HFF-Myc (cell line): ENCODE results near the gene CBARP.

Experiments
- DNase-seq: peaks from one replicate; pipeline ENCODE4 v3.0.0-alpha.2; 2011; ENCODE audit warnings: low read depth; ENCODE audit errors: extremely low read depth
- H3K4me3 ChIP-seq: replicated peaks from 2 replicates; pipeline ENCODE4 v1.5.1; 2011; ENCODE audit warnings: low read depth, mild to moderate bottlenecking, control low read depth, low read length
- TF ChIP-seq, protein P1 (sequence below): IDR thresholded peaks from 2 replicates; pipeline ENCODE4 v1.5.1; 2012; ENCODE audit warnings: mild to moderate bottlenecking, low read depth, low read length, control low read depth; ENCODE audit errors: missing control alignments

Gene CBARP

GRCh38 chr19:1258163-1258492, 20.3 kb upstream of the CBARP start:
- no peak for DNase-seq
- TF ChIP-seq, protein P1, sequence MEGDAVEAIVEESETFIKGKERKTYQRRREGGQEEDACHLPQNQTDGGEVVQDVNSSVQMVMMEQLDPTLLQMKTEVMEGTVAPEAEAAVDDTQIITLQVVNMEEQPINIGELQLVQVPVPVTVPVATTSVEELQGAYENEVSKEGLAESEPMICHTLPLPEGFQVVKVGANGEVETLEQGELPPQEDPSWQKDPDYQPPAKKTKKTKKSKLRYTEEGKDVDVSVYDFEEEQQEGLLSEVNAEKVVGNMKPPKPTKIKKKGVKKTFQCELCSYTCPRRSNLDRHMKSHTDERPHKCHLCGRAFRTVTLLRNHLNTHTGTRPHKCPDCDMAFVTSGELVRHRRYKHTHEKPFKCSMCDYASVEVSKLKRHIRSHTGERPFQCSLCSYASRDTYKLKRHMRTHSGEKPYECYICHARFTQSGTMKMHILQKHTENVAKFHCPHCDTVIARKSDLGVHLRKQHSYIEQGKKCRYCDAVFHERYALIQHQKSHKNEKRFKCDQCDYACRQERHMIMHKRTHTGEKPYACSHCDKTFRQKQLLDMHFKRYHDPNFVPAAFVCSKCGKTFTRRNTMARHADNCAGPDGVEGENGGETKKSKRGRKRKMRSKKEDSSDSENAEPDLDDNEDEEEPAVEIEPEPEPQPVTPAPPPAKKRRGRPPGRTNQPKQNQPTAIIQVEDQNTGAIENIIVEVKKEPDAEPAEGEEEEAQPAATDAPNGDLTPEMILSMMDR = no peak
- H3K4me3 ChIP-seq = no peak overlapping the region

GRCh38 chr19:1257475-1258162, 19.8 kb upstream of the CBARP start:
- H3K4me3 ChIP-seq = no peak overlapping the region
- no peak for DNase-seq
- TF ChIP-seq, protein P1 = no peak

GRCh38 chr19:1256646-1257474, 19.1 kb upstream of the CBARP start:
- TF ChIP-seq, protein P1 = no peak
- no peak for DNase-seq
- no peak overlapping the region for H3K4me3 ChIP-seq

DNA sequence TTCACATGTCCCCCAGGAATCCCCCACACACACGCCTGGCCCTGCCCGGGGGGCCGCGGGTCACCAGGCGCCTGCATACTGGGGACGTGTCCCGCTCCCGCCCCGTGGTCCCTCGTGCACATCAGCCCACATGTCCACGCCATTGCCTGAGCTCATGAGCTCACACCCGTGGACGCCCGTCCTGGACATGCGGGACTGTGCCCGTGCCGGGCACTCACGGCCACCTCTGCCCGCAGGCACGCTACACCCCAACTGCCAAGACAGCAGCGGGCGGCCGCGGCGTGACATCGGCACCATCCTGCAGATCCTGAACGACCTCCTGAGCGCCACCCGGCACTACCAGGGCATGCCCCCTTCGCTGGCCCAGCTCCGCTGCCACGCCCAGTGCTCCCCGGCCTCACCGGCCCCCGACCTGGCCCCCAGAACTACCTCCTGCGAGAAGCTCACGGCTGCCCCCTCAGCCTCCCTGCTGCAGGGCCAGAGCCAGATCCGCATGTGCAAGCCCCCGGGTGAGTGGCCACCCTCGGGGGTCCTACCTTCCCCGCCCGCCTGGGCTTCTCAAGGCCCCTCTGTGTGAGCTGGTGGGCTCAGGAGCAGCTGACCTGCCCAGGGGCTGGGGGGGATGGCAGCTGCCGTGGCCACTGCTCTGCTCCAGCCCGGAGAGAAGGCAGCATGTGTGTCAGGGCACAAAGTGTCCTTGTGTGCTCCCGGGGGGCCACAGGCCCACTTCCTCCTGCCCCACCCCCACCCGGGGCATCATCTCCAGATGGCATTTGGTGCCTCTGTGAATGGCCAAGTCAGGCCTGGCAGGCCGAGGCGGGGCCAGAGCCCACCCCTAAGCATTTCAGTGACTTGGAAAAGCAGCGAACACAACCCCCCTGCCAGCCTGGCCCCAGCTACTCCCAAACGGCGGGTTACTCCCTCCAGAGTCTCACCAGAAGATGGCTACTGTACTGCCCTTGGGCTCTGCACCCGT, 17.7 kb upstream of the CBARP start:
- H3K4me3 ChIP-seq = no peak overlapping the region
- TF ChIP-seq, protein P1 = no peak
- DNase-seq = no peak

DNA sequence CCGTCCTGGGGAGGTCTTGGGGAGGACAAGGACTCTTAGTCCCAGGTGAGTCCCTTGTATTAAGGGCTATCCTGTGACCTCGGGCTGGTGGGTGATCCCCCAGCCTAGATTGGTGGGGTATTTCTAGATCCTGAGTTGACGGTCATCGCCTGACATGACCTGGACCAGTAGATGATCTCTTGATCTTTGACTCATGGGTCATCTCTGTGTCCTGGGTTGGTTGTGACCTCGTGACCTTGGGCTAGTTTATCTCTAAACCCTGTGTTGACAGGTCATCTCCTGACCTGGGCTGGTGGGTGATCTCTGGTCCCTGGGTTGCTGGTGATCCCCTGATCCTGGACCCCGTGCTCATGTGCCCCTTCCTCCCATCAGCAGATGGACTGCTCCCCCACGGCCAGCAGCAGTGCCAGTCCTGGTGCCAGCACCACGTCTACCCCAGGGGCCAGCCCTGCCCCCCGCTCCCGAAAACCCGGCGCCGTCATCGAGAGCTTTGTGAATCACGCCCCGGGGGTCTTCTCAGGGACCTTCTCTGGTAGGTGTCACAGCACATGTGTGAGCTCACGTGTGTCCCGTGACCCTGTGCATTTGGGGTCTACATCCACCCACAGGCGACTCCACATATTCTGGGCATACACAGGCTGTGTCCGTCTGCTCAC, 16.9 kb upstream of the CBARP start:
- TF ChIP-seq, protein P1 = no peak
- no peak overlapping the region for H3K4me3 ChIP-seq
- no peak for DNase-seq

DNA sequence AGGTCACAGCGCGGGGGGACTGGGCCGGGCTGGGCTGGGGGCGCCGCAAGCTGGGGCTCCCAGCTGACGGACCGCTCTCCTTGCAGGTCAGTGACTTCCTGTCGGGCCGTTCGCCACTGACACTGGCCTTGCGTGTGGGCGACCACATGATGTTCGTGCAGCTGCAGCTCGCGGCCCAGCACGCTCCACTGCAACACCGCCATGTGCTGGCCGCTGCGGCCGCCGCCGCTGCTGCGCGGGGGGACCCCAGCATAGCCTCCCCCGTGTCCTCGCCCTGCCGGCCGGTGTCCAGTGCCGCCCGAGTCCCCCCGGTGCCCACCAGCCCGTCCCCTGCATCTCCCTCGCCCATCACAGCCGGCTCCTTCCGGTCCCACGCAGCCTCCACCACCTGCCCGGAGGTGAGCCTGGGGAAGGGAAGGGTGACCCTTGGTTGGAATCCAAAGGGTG, 16.3 kb upstream of the CBARP start:
- DNase-seq = no peak
- TF ChIP-seq, protein P1 = no peak
- no peak overlapping the region for H3K4me3 ChIP-seq
